Stimulated activated CD4-positive, alpha-beta T cell treated with anti-CD3 and anti-CD28 coated beads, TNF-alpha, amount 100 ng/mL, for 4 hours (primary cell): ENCODE measurements around the gene GPD2.
"Not testable (repeated sequence)": the region's sequence is repeated elsewhere in the genome, so short reads cannot be mapped to it uniquely, and the experiment has no call there.

Source experiments
- DNase-seq, 3 experiments: peaks; one replicate each; pipeline ENCODE4 v3.0.0-alpha.2; 2020; ENCODE audit warnings: low read depth in 3 of 3

GPD2 gene

GRCh38 chr2:156476021-156476849 is 40.1 kb downstream of the GPD2 start:
- no peak for DNase-seq

DNA sequence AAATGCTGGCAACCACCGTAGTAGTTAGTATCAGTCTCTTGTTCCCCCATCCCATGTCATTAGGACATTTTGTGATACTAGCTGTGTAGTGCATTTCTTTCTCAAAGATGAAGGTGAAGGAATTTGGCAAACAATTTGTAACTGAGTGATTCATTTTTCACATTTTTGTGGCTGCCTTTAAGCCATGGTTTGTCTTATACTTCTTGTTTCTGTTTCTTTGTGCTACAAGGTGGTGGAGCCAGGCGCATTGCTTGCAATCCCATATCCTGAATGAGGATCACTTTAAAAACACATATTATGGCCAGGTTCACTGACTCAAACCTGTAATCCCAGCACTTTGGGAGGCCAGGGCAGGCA is 40.6 kb downstream of the GPD2 start:
- no peak for DNase-seq

DNA sequence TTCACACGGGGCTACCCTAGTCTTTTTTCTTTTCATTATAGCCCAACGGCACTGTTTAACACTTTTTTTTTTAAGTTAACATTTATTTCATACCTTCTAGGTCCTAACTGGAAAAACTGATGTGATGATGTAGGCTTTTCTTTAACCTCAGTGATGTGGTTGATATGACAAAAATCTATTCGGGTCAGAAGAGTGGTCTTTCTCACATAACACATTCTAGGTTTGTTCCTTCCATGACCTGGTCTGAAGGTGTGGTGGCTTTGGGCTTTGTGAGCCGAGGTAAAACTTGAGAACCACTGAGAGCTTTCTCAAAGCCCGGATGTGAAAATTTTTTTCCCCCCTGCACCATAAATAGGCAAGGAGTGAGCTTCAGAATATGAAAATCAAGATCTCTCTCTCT is 44.2 kb downstream of the GPD2 start:
- DNase-seq: no peak

- no peak for DNase-seq
Measured at GRCh38 chr2:156481312-156481711, 45.1 kb downstream of the GPD2 start.

- DNase-seq: no peak
Measured at GRCh38 chr2:156483741-156484173, 47.6 kb downstream of the GPD2 start.

GRCh38 chr2:156486147-156486546 is 50.0 kb downstream of the GPD2 start:
- no peak for DNase-seq

GRCh38 chr2:156486614-156487013 is 50.4 kb downstream of the GPD2 start:
- no peak for DNase-seq

DNA sequence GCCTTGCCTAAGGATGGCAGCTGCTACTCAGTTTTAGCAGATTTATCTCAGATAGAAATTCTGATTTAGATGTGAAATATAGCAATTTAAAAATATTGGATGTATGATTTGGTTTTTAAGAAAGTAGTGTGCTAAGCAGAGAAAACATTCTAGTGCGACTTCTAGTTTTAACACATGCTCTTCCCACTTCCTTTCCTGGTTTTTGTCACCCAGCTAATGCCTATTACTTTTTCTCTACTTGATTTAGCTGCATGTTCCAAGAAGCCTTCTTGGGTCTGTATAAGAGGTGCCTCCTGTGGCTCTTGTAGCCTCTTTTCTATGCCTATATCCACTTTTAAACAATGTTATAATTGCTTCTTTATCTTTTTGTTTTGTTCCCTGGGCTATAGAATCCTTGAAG is 53.0 kb downstream of the GPD2 start:
- DNase-seq: no peak

GRCh38 chr2:156489750-156490465 is 53.7 kb downstream of the GPD2 start:
- no peak for DNase-seq

- DNase-seq: no peak
Measured at GRCh38 chr2:156490466-156490840, 54.3 kb downstream of the GPD2 start.

- no peak for DNase-seq
Measured at GRCh38 chr2:156491176-156491575, 55.0 kb downstream of the GPD2 start.

- DNase-seq: no peak
Measured at GRCh38 chr2:156492979-156493378, 56.8 kb downstream of the GPD2 start.

DNA sequence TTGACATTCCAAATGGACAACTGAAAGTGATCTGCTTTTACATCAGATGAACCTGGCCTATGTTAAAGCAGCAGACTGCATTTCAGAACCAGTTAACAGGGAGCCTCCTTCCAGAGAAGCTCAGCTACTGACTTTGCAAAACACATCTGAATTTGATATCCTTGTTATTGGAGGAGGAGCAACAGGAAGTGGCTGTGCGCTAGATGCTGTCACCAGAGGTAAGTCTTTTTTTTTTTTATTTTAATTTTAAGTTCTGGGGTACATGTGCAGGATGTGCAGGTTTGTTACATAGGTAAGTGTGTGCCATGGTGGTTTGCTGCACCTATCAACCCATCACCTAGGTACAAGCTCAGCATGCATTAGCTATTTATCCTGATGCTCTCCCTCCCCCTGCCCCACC is 59.8 kb downstream of the GPD2 start:
- not testable (repeated sequence) for DNase-seq

DNA sequence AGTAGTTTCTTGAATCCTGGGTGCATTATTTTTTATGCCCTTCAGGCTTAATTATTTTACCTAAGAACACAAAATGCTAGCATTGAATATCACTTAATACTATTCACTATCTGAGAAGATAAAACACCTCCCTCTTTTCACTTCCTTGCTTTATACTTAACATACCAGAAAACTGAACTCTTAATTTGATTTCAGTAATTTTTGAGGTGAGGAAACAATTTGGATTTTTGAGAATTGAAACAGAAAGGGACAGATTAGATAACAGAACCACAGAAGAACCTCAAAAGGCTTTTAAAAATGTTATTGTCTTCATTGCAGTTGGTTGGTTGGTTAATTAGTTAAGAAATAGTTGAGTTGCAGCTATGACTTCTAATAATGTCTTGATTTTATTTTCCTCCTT is 69.5 kb downstream of the GPD2 start:
- no peak for DNase-seq

DNA sequence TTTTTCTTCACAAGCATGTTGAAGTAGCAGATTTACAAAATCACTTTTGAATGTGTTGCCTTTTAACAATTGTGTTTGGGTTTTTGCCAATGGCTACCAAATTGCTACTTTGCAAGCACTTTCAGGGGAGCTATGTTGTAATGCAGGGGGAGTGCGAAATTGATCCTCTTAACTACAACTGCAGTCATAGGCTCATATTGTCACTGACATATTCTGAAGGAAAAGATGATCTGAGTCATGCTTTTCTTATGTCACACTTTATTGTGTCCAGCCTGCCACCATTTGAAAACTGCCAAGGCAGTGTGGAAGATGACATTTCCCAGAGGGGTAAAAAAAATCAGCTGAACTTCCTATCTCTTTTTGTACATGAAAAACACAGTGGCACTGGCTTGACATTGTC is 74.9 kb downstream of the GPD2 start:
- DNase-seq: no peak

DNA sequence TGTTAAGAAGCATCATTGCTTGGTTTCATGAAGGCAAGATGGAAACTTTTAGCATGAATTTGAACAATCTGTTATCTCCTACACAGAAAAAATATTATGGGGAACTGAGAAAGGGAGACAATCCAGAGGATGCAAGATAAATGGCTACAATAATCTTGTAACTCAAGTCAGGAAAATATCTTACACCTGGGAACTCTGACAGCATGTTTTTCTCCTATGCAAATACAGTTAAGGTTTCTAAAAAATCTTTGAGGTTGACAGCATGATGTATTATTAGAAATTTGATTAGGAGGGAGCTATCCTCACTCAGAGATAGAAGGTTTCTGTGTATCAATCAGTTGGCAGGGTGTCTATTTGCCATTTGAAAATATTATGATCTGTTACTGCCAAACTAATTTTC is 75.6 kb downstream of the GPD2 start:
- no peak for DNase-seq

DNA sequence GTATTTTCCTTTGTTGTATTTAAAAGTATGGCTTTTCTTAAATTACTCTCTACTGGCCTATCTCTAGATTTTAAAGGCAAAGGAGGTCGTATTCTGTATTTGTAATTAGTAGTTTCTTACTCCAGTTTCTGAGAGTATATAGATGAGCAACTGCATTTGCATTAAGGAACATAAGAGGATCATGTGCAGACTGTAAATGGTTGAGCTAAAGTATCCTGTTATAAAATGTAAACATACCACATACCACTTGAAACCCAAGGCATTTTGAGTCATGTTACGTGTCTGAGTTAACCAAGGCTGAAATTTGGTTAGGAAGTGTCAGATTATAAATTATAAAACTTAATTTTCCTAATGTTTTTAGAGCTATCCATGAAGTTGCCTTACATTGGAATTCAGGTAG is 76.3 kb downstream of the GPD2 start:
- no peak for DNase-seq

DNA sequence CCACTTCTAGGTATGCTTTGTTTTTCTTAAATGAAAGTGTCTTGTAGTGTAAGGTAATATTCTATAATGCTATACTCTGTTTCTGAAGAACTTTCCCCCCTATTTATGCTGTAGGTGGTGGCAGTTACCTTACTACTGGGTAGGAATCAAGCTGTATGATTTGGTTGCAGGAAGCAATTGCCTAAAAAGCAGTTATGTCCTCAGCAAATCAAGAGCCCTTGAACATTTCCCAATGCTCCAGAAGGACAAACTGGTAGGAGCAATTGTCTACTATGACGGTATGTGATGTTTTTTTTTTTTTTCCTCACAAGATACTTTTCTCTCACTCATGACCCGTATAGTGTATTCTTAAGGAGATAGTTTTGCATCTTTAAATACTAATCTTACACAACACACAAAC is 77.0 kb downstream of the GPD2 start:
- DNase-seq: no peak

DNA sequence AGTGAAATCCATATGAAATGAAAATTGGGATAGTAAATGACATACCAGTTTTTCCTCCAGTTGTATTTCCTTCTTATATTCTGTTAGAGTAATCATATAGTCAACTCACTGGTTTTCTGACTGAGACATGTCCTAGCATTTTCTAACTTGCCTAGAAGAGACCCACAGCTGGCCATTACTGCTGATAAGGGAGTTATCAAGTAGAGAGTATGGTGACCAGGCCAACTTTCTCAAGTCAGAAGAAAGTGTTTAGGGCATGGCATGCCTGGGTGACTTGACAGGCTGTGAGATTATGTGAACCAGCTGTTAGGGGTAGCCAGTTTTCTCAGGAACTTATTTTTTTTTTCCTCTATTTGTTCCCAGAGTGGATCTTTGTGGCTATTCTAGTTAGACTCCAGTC is 81.2 kb downstream of the GPD2 start:
- no peak for DNase-seq

DNA sequence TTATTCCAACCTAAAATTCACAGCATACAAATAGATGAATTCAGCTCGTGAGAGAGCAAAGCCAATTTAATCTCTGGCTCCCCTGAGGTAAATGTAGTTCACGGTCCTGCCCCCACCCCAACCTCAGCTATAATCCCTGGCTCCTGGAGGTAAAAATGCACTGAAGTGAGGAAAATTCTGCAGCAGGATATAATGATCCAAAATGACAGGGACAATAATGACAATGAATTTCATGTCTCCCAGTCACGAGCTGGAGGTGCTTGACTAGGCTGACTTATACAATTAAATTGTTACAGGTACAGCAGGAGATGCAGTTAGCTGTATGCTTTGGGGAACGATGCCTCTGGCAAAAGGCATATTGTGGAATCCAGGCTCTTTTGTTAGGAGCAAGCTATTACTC is 82.0 kb downstream of the GPD2 start:
- DNase-seq: no peak

- no peak for DNase-seq
Measured at GRCh38 chr2:156522864-156523440, 86.8 kb downstream of the GPD2 start.

- no peak for DNase-seq
Measured at GRCh38 chr2:156526950-156527636, 90.9 kb downstream of the GPD2 start.
